Spinal cord (tissue), 10 donors: ENCODE data around the gene CEP112. TPM values are rescaled to one million over a fixed set of nuclear protein-coding genes. Genes with fewer than 3 reads are reported as not detected.

Experiments used
- DNase-seq, 6 donors: peaks; one replicate each; pipeline versions ENCODE4 v3.0.0 to v3.0.0-alpha.2; 2013 to 2015; ENCODE audit warnings: low spot score in 6 of 6, low read depth in 4 of 6
- H3K27ac ChIP-seq: one replicate; pipeline ENCODE4 v1.5.1; 2013; ENCODE audit warnings: low read depth, low read length, control low read depth
- H3K27me3 ChIP-seq: one replicate; pipeline ENCODE4 v1.6.1; 2013; ENCODE audit warnings: low read length; ENCODE audit not compliant: control insufficient read depth, insufficient read depth
- H3K36me3 ChIP-seq: one replicate; pipeline ENCODE4 v1.6.1; 2013; ENCODE audit warnings: low read length; ENCODE audit not compliant: control insufficient read depth, insufficient read depth
- H3K4me1 ChIP-seq: one replicate; pipeline ENCODE4 v1.6.1; 2013; ENCODE audit warnings: low read length; ENCODE audit not compliant: control insufficient read depth, insufficient read depth
- H3K4me3 ChIP-seq: one replicate; pipeline ENCODE4 v1.5.1; 2013; ENCODE audit warnings: low read depth, low read length, control low read depth
- H3K9me3 ChIP-seq: one replicate; pipeline ENCODE4 v1.6.1; 2013; ENCODE audit warnings: low read length; ENCODE audit not compliant: control insufficient read depth, insufficient read depth
- WGBS: methylation state at CpG from one replicate; pipeline ENCODE4 v1.1.5; 2013; ENCODE audit warnings: missing lambda C conversion rate; ENCODE audit not compliant: insufficient coverage; 5-methylcytosine and 5-hydroxymethylcytosine counted together
- polyA plus RNA-seq, 2 donors: library from polyadenylated mRNA; unstranded; fragments of 120-200 nt; gene quantifications; one replicate each; pipeline ENCODE4 v1.2.1, GENCODE V29; 2013; ENCODE audit not compliant: insufficient read length in 2 of 2
- total RNA-seq, 2 donors: library from RNA; depleted of rRNA in 1 of 2; stranded (reverse); fragments of 120-200 nt in 1 of 2; fragments of >200 nt in 1 of 2; gene quantifications; one replicate each; pipeline versions ENCODE4 v1.2.3 to v1.2.4, GENCODE V29; 2013 to 2014
- donor health status: healthy.

Gene CEP112
- total and polyA plus RNA-seq, 4 donors, result 9.1 to 26.2 (median 17.6) TPM

DNA sequence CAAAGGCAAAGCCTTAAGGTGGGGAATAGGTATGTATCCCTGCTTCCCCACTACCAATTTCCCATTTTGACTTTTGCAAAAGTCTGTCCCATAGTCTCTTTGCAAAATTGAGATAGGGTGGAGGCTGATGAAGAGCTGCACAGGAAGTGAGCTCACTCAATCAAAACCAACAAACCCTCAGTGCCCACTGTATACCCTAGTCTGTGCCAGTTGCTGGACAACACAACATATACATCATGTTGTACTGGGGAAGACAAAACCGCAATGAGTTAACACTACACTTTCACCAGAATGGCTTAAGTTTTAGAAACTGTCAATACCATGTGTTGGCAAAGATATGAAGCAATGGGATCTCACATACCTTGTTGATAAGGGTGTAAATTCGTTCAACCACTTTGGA is 590.1 kb downstream of the CEP112 start:
- Histone ChIP-seq H3K4me1 (peaks cover 3% of the 10 kb centered on the region), H3K4me3 (no peak overlapping the region), H3K36me3 (no peaks in the 10 kb centered on the region), H3K27me3 (no peaks in the 10 kb centered on the region), H3K9me3 (no peaks in the 10 kb centered on the region), H3K27ac (no peak overlapping the region)
- WGBS, result no CpG with 5 or more reads among the region's 2 CpGs
- DNase-seq, result no peak

DNA sequence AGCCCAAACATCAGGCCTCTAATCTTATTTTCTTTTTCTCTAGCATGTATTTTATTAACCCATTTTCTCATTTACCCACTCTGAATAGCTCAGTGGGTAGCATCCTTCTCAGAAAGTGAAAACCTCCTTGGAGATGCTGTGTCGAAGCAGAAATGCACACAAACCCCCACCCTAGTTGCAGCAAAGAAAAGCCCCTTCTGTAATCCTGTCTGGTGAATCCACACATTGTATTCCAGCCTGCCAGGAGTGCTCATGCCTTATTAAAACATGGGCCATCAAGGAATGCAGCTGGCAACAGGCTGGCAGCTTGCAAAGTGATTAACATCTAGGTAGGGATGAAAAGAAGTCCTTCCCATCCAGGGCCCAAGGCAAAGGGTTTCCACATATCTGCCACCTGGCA is 590.8 kb downstream of the CEP112 start:
- H3K4me1 ChIP-seq, result peaks cover 3% of the 10 kb centered on the region
- 20% methylated on average over 1 of the region's 1 CpG for WGBS
- DNase-seq, result peak in 2 of 6 donors; percentile 41 to 55
- no peak overlapping the region for H3K27ac ChIP-seq
- no peaks in the 10 kb centered on the region for H3K27me3 ChIP-seq
- H3K9me3 ChIP-seq, result no peaks in the 10 kb centered on the region
- no peak overlapping the region for H3K4me3 ChIP-seq
- H3K36me3 ChIP-seq, result no peaks in the 10 kb centered on the region

DNA sequence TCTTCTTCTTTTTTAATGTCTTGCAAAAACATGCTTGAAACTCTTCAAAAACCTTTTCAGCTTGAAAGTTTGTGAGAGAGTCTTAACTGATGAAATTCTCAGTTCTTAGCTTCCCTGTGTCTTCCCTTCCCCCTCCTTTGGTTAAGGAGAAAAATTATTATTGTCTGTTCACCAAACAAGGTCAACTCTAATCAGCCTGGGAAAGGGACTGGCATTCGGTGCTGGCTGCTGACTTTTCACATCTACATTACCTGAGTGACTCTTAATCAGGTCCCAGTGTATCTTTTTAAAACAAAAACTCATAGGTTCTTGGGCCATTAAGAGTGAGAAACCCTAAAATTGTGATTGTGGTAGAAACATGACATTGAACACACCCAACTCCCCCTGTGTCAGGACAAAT is 591.4 kb downstream of the CEP112 start:
- no CpG with 5 or more reads among the region's 1 CpG for WGBS

DNA sequence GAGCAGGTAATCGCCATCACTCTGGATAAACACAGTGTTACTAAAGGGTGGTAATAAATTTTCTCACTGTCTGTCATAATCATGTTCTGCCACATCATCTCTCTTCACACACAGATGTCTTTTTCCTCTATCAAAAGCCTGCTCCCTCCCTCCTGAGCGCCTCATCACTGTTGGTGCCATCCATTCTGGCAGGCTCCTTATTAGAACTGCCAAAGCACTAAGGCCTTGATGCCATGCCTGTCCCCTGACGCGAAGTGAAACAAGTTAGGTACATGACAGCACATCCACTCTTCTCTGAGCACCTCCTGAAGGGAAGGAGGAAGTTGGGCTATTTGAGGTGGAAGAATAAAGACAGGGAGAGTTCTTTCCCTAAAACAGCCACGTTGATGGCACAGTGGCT is 592.3 kb downstream of the CEP112 start:
- Histone ChIP-seq H3K4me3 (no peak overlapping the region), H3K27ac (no peak overlapping the region), H3K9me3 (no peaks in the 10 kb centered on the region), H3K27me3 (no peaks in the 10 kb centered on the region), H3K4me1 (peaks cover 5% of the 10 kb centered on the region), H3K36me3 (no peaks in the 10 kb centered on the region)
- DNase-seq, result peak in 1 of 6 donors; percentile 25
- 100% methylated on average over 1 of the region's 5 CpGs for WGBS

More for the DNA sequence above, 591.4 kb downstream of the CEP112 start:
- no peaks in the 10 kb centered on the region for H3K9me3 ChIP-seq
- H3K4me1 ChIP-seq, result peaks cover 3% of the 10 kb centered on the region
- no peaks in the 10 kb centered on the region for H3K27me3 ChIP-seq
- no peak for DNase-seq
- no peak overlapping the region for H3K27ac ChIP-seq
- H3K36me3 ChIP-seq, result no peaks in the 10 kb centered on the region
- no peak overlapping the region for H3K4me3 ChIP-seq

DNA sequence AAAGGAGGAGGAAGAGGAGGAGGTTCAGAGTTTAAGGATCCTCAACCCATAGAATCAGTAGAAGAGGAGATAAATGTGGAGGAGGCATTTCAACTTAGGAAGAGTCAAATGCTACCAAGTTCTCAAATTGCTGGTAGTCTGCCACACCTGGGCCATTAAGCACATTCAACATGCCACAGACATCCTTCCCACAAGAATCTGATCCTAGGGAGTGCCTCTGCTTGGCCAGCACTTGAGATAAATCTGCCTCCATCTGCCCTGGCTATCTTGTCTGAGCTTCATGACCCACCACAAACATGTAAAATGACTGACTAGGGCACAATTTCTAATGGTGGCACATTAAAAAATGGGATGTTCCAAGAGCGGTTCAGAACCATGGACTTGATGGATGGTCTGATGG is 593.2 kb downstream of the CEP112 start:
- Histone ChIP-seq H3K27ac (no peak overlapping the region), H3K36me3 (no peaks in the 10 kb centered on the region), H3K9me3 (no peaks in the 10 kb centered on the region), H3K4me1 (peaks cover 11% of the 10 kb centered on the region), H3K27me3 (no peaks in the 10 kb centered on the region), H3K4me3 (no peak overlapping the region)
- WGBS, result no CpG with 5 or more reads among the region's 1 CpG
- DNase-seq, result no peak

DNA sequence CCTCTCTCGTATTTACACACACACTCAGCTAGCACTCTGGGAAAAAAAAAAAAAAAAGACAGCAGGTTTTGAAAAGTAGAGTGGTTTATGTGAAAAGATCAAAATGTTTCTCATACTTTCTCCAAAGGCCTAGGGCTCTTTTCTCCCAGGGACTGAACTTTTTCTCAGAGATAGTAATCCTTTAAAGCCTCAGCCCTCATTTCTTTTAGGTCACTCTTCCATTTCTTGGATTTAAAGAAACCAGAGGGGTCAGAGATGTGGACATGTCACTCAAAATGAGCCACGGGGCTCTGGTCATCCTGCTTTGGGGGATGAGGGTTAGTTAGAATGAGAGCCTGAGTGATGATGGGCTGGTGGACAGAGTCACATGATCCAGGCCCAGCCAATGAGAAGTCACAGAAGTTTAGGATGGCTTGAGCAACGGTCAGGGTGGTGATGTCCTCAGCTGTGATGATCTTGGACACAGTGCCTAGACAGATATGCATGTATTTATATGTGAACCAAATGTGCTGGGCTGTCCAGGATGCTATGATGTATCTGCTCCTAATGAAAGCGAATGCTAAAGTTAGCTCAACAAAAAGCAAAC is 596.8 kb downstream of the CEP112 start:
- no peaks in the 10 kb centered on the region for H3K36me3 ChIP-seq
- no peaks in the 10 kb centered on the region for H3K9me3 ChIP-seq
- peak overlapping the region; percentile 81 for H3K27ac ChIP-seq
- H3K4me1 ChIP-seq, result peaks cover 27% of the 10 kb centered on the region
- H3K4me3 ChIP-seq, result no peak overlapping the region
- DNase-seq, result no peak
- H3K27me3 ChIP-seq, result no peaks in the 10 kb centered on the region
- WGBS, result 42% methylated on average over 2 of the region's 4 CpGs

DNA sequence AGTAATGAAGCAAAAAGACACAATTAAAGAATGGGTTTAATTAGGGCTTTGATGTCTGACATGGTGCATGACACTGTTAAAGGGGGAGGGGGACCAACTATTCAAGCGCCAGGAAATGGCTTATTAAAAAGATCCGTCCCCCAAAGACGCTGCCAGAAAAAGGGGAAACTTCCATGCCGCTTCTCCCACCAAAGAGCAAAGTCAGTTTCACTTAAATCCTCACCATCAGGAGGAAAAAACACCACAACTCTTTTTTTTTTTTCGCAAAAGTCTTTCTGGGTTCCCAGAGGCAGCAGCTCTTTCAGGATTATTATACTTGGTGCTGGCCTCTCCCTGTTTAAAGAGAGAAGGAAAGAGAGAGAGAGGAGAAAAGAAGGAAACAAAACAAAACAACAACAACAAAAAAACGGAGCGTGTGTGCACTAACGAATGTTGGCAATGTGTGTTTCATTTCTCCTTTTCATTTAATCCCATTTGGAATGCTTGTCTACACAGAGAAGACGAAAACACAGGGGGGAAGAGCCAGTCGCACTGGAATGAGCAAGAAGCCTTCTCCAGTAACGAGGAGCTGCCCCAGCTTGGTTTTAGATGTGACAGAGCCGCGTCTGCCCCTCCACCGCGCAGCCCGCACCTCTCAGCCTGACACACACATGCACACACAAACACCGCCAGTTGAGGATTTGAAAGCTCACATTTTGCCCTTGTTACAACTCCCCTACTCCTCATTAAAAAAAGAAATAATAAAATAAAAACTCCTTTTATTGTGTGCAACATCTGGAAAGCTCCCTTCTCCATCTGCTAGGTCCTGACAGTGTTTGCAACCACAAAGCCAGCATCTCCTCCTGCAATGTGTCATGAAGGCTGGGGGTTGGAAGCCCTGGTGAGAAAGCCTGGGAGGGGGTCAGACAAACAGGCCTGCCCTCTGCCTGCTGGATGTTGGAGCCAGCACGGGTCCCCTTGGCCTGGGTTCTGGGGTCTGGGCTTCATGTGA is 597.8 kb downstream of the CEP112 start:
- H3K27ac ChIP-seq, result peak overlapping the region; percentile 81
- no peaks in the 10 kb centered on the region for H3K9me3 ChIP-seq
- no peaks in the 10 kb centered on the region for H3K36me3 ChIP-seq
- WGBS, result 18% methylated on average over 12 of the region's 18 CpGs
- peak overlapping the region; percentile 26 for H3K4me3 ChIP-seq
- H3K4me1 ChIP-seq, result peaks cover 24% of the 10 kb centered on the region
- DNase-seq, result peak in 2 of 6 donors; percentile 44 to 83
- no peaks in the 10 kb centered on the region for H3K27me3 ChIP-seq

DNA sequence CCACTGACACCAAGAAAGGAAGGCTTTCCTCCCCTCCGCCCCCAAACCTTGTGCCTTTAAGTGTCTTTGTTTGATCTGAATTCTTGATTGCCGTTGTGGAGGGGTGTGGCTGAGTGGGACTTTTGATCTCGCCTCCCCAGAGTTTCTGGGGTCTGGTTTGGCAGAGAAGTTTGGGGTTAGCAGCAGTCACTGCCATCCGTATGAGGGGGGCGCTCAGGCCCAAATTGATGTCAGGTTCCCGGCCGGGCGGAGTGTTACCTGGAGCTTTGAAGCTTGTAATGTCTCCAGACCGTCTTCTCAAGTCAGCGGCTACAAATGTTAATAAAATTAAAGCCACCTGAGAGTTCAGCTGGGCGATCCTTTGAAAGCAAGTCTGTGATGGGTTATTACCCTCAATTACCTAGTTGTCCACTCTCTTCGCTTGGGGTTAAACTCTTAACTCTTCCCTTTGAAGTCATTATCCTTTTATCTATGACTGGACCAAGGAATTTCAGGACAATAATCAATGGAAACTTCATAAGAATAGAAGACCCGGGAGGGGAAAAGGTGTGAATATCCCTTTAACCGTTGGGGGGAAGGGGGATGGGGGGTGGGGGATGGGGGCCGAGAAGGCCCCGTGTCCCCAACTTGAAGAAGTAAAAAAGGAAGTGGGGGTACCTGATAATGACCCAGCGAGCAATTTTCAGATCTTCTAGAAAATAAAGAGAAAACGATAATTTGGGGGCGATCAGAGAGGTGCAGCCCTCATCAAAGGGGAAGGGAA is 598.7 kb downstream of the CEP112 start:
- H3K36me3 ChIP-seq, result no peaks in the 10 kb centered on the region
- peaks cover 32% of the 10 kb centered on the region for H3K4me1 ChIP-seq
- H3K27ac ChIP-seq, result peak overlapping the region; percentile 81
- no peaks in the 10 kb centered on the region for H3K27me3 ChIP-seq
- WGBS, result 68% methylated on average over 12 of the region's 19 CpGs
- no peak overlapping the region for H3K4me3 ChIP-seq
- no peaks in the 10 kb centered on the region for H3K9me3 ChIP-seq
- no peak for DNase-seq

DNA sequence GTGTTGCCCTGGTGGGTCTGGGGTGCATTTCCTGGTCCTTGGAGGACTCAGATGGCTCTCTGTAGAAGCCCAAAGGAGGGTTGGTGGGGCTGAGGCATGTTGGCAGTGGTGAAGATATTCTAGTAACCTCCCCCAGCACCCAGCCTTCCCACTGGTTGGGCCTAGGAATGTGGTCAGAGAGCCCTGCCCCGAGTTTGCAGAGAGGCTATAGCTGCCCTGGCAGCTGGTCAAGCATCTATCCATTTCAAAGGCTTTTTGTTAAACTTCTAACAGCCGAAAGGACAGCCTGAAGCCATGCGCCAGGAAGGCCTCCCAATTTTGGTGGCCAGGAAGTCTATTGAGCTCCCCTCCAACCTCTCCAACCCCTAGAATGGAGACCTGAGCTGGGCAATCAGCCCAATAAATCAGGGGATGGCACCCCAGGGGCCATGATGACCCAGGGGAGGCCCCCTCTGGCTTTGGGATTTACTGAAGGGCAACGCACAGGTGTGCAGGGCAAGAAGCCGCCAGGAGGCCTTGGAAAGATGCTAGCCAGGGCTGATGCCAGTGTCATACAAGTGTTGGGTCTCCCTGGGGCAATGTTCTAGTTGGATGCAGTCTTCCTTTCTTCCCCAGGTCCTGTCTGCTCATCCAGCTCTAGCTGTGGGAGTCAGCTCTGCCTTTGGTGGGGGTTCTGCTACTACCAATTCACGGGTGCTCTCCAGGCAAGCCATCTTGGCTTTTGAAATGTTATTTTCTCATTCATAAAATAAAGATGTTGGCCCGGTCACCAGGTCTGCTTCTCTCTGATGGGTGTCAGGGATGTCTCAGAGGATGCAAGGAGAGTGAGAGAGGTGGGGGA is 599.6 kb downstream of the CEP112 start:
- peak in 1 of 6 donors; percentile 30 for DNase-seq
- no peaks in the 10 kb centered on the region for H3K27me3 ChIP-seq
- 58% methylated on average over 5 of the region's 7 CpGs for WGBS
- no peak overlapping the region for H3K4me3 ChIP-seq
- peaks cover 36% of the 10 kb centered on the region for H3K4me1 ChIP-seq
- no peaks in the 10 kb centered on the region for H3K9me3 ChIP-seq
- no peaks in the 10 kb centered on the region for H3K36me3 ChIP-seq
- H3K27ac ChIP-seq, result peak overlapping the region; percentile 31
